NCI-H345 treated with DMSO at 0.1 percent for 48 hours (cell line): Measurements from ENCODE around the gene FRAS1.
"Not testable (repeated sequence)": the region's sequence is repeated elsewhere in the genome, so short reads cannot be mapped to it uniquely, and the experiment has no call there.

Source experiments
- DNase-seq: peaks from one replicate; lab custom pipeline; 2025; ENCODE audit not compliant: unreplicated experiment; lab: John Stamatoyannopoulos, UW

FRAS1 gene

DNA sequence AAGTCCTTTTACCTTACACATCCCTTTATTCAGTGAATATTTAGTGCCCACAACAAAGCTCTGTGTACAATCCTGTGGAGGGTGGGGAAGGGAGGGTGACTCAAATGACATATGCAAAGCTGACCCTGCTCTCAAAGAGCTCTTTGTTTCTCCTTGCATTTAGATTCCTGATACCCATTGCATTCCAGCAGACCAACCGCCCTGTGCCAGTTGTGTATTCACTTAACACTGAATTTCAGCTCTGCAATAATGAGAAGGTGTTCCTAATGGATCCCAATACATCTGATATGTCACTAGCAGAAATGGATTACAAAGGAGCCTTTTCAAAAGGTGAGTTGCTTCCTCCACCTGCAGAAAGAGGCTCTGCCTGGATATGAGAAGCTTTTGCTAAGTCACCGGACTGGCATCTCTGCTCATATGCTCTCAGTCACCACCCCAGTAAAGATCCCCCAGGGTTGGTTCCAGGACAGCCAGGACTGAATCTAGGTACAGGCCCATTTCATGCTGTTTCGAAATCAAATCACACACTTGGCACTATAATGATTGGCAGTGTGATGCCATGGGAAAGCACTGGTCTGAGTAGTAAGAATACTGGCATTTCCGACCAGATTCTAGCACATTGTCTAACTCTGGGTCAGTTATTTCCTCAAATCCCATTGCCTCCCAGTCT, 477.3 kb downstream of the FRAS1 start:
- DNase-seq = no peak

DNA sequence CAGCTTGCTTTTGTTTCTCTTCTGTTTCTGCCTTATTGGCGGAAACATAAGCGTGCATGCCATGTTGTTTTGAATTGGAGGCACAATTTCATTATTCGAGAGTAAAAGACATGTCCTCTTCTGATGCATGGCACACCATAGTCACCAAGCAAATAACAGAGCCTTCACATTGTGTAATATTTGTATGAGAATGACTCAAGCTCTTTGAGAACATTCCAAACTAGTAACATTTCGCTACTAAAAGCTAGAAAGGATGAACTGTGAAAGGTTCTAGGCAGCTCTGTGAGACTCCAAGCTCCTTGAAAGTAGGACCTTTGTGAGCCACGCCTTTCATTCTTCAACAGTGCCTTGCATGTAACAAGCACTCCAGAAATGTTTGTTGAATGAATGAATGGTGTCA, 485.2 kb downstream of the FRAS1 start:
- DNase-seq = no peak

GRCh38 chr4:78543424-78544125, 486.5 kb downstream of the FRAS1 start:
- no peak for DNase-seq

GRCh38 chr4:78544678-78545077, 487.6 kb downstream of the FRAS1 start:
- no peak for DNase-seq

- no peak for DNase-seq
These were observed 488.4 kb downstream of the FRAS1 start for GRCh38 chr4:78545275-78546246.

DNA sequence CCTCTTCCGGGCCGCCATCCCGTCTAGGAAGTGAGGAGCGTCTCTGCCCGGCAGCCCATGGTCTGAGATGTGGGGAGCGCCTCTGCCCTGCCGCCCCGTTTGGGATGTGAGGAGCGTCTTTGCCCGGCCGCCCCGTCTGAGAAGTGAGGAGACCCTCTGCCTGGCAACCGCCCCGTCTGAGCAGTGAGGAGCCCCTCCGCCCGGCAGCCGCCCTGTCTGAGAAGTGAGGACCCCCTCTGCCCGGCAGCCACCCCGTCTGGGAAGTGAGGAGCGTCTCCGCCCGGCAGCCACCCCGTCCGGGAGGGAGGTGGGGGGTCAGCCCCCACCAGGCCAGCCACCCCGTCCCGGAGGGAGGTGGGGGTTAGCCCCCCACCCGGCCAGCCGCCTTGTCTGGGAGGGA, 490.8 kb downstream of the FRAS1 start:
- not testable (repeated sequence) for DNase-seq

GRCh38 chr4:78548889-78549288, 491.8 kb downstream of the FRAS1 start:
- not testable (repeated sequence) for DNase-seq

DNA sequence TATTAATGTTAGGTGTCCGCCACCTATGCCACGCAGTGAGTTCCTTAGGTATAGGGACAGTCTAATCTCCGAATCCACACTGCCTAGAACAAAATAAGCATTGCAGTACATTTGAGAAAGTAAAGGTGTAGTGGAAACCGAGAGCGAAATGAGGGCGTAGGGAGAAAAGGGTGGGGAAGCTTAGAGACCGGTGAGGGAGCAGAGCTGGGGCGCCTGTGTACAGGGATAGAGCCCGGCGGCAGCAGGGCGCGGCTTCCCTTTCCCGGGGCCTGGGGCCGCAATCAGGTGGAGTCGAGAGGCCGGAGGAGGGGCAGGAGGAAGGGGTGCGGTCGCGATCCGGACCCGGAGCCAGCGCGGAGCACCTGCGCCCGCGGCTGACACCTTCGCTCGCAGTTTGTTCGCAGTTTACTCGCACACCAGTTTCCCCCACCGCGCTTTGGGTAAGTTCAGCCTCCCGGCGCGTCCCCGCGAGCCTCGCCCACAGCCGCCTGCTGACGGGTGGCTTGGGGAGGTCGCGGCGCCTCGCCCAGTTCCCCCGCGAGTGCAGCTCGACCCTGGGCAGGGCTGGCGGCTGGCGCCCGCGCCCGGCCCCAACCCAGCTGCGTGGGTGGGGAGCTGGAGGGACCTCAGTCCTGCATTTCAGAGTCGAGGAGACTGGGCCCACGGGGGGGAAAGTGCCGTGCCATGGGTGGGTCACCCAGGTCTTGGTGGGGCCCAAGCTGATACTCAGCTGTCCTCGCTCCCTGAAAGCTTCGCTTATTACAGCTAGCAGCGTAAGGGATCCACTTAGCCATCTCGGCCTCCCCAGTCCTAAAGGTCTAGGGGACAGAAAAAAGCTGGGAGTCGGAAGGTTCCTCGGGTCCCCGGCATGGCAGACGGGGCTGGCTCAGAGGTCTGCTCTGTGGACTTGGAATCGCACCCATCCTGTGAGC, 494.6 kb downstream of the FRAS1 start, which contains the start of gene ANXA3:
ANXA3 (plus strand) TSS at position 351 of the 932 bp plus-strand sequence. CDS start 2,704 bp downstream, outside the sequence.
- no peak for DNase-seq

GRCh38 chr4:78552389-78553042, 495.4 kb downstream of the FRAS1 start:
- no peak for DNase-seq

GRCh38 chr4:78553043-78553396, 495.9 kb downstream of the FRAS1 start:
- DNase-seq = no peak

DNA sequence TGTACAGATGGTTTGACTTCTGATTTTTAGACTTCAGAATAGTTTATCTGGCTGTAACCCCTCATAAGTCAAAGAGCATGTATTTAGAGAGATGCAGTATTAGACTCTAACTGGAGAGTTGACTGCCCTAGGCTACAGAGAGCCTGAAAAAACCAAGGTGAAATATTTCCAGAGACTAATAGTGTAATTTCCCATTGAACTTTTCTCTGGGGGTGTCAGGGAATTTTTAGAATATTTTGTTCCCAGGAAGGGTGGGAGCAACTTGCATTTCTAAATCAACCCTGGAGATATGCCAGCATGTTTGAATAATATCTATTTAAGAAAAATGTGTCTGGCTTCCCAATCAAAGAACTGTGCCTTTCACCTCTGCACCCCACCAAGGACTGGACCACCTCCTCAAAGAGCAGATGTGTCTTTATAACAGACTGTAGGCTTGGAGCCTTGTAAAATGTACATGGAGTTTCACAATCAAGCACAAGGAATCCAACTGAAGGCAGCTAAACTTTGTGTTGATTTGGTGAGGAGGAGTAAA, 496.5 kb downstream of the FRAS1 start:
- no peak for DNase-seq

GRCh38 chr4:78556665-78557064, 499.5 kb downstream of the FRAS1 start:
- no peak for DNase-seq

DNA sequence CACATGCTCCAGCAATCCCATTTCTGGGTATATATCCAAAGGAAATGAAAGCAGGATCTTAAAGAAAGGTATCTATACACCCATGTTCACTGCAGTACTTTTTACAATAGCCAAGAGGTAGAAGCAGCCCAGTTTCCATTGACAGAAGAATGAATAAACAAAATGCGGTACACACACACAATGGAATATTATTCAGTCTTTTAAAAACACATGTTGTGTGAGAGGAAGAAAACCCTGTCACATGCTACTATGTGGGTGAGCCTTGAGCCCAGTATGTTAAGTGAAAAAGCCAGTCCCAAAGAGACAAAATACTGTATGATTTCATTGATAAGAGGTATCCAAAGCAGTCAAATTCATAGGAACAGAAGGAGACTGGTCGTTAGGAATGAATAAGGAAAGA, 500.7 kb downstream of the FRAS1 start:
- DNase-seq = no peak

GRCh38 chr4:78558410-78558809, 501.3 kb downstream of the FRAS1 start:
- no peak for DNase-seq

DNA sequence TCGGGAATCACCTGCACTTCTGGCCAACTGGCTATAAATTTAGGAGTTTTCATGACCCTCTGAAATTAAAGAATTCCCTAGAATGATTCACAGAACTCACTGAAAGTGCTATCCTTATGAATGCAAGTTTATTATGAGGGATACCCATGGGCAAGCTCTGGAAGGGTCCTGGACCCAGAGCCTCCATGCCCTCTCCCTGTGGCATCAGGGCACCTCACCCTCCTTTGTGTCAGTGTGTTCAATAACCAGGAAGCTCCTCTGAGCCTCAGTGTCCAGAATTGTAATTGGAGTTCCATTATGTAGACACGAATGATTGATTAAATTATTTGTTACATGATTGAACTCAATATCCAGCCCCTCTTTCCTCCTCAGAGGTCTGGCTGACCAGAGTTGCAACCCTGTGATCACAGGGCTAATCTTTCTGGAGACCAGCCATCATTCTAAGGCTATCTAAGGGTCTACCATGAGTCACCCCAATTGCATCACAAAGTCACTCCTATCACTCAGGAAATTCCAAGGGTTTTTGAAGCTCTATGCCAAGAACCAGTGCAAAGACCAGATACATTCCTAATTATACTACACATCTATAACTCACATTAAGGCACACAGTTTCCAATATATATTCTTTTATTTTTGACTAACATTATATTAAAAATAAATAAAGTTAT, 503.3 kb downstream of the FRAS1 start:
- DNase-seq = no peak

DNA sequence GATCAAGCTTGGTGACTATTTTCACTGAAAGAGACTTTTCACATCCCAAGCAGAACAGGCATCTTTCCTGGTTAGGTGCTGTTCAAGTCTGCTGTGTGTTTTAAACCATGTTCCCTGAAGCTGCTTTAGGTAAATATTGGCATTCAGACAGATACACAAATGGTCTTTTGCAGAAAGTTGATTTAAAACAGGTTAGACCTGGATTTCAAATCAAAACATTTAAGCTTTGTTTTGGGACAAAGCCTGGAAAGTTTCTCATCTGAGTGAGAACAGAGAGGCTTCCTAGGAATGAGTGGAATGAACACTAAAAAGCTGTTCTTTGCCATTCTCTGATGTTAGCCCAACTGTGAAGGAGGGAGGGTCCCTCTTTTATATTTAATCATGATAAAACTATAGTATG, 504.6 kb downstream of the FRAS1 start:
- no peak for DNase-seq

GRCh38 chr4:78562687-78563086, 505.6 kb downstream of the FRAS1 start:
- no peak for DNase-seq

- no peak for DNase-seq
These were observed 508.8 kb downstream of the FRAS1 start for GRCh38 chr4:78565971-78566372.

- DNase-seq = no peak
These were observed 509.8 kb downstream of the FRAS1 start for GRCh38 chr4:78566834-78567499.
